GM21367 (cell line): Measurements from ENCODE around the gene LAPTM4A.

ENCODE experiments used
- ATAC-seq: cut with Tn5 transposase; IDR thresholded peaks from one replicate; pipeline ENCODE4 v1.9.1; 2021; ENCODE audit not compliant: unreplicated experiment

LAPTM4A gene

GRCh38 chr2:20025065-20025786 lies 26.2 kb downstream of the LAPTM4A start:
- ATAC-seq, result no peak

- no peak for ATAC-seq
Observed at GRCh38 chr2:20023688-20024087, 27.7 kb downstream of the LAPTM4A start.

DNA sequence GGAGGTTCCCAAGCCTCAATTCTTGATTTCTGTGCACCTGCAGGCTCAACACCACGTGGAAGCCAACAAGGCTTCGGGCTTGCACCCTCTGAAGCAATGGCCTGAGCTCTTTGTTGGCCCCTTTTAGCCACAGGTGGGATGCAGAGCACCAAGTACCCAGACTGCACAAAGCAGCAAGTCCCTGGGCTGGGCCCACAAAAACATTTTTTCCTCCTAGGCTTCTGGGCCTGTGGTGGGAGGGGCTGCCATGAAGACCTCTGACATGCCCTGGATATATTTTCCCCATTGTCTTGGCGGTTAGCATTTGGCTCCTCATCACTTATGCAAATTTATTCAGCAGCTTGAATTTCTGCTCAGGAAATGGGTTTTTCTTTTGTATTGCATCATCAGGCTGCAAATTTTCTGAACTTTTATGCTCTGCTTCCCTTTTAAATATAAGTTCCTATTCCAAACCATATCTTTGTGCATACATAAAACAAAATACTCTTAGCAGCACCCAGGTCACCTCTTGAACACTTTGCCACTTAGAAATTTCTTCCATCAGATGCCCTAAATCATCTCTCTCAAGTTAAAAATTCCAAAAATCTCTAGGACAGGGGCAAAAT lies 29.9 kb downstream of the LAPTM4A start:
- no peak for ATAC-seq

GRCh38 chr2:20019747-20020146 lies 31.7 kb downstream of the LAPTM4A start:
- ATAC-seq, result no peak

DNA sequence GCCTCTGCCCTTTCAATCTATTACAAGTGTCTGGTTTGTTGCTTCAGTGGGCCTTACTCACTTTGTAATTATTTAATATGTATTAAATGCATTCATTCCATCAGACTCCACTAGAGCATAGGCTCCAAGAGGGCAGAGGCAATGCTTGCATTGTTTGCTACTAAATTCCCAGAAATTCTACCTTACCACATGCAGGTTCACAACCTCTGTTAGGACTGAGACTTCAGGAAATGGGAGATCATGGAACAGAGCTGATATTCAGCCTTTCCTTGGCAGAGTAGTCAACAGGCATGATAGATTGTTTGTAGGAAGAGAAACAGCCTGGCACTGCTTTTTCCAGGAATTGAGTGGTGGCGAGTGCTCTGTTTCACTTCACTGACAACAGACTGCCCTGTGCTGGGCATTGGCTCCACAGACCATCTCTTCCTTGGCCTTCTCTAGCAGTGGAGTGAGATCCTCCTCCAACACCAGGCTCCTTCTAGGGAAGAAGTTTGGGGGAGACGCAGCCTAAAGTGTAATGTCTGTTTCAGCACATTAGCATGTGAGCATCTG lies 32.8 kb downstream of the LAPTM4A start:
- no peak for ATAC-seq

DNA sequence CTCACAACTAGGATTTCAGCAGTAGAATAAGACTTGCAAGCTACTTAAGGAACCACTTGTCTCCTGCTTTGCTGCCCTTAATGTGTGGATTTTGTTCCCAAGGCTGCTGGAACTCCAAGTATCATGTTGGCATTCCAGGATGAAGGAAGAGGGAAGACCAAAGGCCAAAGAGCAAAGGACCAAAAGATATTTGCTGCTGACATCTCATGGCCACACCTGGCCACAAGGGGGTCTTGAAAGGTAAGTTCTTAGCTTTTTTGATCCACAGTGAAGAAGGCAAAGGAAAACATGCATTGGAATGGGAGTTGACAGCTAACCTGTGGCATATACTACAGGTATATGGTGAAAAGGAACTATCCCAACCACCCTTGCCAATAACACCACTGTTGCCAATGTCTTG lies 35.1 kb downstream of the LAPTM4A start:
- no peak for ATAC-seq

DNA sequence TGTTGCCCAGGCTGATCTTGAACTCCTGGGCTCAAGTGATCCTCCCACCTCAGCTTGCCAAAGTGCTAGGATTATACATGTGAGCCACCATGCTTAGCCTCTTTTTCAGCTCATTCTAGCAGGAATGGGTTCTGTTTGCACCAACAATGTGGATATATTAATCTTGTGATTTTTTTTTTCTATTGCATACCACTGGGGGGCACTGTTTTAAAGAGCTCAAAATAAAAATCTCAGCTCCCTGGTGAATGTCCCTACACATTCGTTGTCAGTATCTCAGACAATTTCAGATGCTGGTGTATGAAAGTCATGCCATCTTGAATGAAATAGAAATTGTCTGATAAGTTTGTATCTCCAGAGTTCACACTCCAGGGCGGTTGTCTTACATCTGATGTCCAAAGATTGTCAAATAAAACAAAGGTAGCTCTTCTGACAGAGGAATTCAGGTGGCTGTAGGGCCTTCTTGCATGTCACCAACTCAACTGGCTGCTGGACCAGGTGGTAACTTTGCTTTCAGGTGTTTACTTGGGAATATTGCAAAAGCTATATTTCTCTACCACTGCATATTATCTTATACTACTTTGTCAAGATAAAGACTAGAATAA lies 35.8 kb downstream of the LAPTM4A start:
- no peak for ATAC-seq

- no peak for ATAC-seq
Observed at GRCh38 chr2:20013126-20013849, 38.1 kb downstream of the LAPTM4A start.

GRCh38 chr2:20012282-20013125 lies 38.9 kb downstream of the LAPTM4A start, which contains the start of gene MATN3:
TSS of gene MATN3 (minus strand) at chr2:20012668. CDS start at chr2:20012631, 37 bp downstream.
- no peak for ATAC-seq

- ATAC-seq, result no peak
Observed at GRCh38 chr2:20012032-20012281, 39.5 kb downstream of the LAPTM4A start.

- no peak for ATAC-seq
Observed at GRCh38 chr2:20011276-20012031, 40.0 kb downstream of the LAPTM4A start.

- ATAC-seq, result no peak
Observed at GRCh38 chr2:20008703-20009102, 42.7 kb downstream of the LAPTM4A start.

GRCh38 chr2:20005891-20006470 lies 45.4 kb downstream of the LAPTM4A start:
- ATAC-seq, result no peak

DNA sequence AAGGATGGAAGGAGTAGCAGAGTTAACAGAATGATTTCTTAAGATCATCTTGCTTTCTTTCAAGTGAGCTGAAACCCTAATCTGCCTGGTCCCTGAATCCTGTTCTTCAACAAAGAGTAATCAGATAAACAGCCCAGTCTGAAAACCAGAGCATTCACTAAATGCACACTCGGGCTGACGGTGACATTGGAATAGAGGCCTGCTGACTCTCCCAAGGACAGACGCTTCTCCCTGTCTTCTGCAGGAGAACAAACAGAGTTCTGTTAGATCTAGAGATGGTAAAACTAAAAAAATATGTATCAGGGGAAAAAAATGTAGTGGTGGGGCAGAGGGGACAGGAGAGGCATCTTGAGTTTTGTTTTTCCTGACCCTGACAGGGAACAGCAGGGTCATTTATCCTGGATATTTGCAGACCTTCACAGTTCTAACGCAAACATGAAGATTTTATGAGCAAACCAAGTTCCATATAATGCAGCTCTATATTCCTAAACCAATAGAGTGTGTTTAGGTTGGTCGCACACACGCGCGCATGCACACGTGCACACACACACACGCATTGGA lies 46.3 kb downstream of the LAPTM4A start:
- no peak for ATAC-seq

DNA sequence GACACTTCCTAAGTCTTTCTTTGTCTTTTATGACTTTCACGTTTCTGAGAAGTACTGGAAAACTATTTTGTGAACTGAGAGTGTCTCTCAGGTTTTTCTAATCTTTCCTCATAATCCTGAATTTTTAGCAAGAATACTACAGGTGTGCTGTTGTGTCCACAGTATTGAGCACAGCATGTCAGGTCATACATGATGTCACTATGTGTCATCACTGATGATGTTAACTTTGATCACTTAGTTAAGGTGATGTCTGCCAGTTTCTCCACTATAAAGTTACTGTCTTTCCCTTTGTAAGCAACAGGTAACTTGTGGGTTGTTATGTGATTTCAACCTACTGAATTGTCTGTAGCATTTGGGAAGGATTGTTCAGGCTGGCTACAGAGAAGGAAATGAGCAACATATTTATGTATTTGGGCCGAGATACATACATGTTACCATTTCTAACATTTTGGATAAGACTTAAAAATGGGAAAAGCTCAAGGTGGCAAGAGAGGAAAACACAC lies 50.0 kb downstream of the LAPTM4A start:
- no peak for ATAC-seq

DNA sequence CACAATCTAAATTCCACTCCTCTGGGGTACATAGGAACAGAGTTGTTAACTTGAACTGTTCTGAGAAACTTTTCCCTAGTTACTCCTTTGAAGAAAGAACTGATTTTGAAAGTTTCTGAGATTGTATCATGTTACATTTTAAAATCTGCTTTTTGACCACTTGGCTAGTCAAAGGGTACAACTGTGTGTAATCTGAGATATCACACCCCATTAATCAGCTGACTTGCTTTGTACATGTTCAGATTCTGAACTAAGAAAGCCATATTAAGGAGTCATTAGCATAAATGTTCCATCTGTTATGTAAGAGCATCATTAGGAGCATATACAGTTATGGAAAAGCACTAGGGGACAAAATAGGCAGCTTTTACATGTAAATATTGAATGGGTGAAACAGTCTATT lies 57.7 kb downstream of the LAPTM4A start:
- ATAC-seq, result no peak

DNA sequence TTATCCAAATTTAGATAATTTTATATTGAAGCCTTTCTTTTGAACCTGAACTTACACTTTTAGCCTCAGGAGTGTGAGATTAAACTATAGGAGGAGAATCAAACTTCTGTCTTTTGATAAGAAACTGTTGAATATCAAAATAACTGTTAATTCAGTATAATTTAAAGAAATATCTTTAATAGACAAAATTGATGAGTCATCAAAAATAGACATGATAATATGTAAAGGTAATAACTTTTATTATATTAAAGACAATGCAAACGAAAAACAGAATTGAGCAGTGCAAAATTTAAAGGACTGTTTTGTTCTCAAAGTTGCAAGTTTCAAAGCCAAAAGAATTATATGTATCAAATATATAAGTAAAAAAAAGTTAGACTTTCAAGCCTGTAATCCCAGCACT lies 59.5 kb downstream of the LAPTM4A start:
- ATAC-seq, result no peak

DNA sequence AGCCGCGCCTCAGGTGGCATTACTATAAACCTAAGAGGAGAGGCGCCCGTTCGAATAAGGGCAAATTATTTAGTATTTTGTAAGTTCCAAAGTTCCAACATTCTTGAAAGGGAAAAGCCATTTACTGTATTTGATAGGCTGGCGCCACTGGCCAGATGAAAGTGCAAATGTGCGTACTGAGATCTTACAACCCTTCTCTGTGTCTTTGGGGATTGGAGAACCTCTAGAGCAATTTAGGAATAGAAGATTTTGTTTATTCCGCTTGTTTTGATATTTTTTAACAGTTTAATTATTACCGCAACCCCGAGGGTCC lies 61.1 kb downstream of the LAPTM4A start:
- ATAC-seq, result no peak

DNA sequence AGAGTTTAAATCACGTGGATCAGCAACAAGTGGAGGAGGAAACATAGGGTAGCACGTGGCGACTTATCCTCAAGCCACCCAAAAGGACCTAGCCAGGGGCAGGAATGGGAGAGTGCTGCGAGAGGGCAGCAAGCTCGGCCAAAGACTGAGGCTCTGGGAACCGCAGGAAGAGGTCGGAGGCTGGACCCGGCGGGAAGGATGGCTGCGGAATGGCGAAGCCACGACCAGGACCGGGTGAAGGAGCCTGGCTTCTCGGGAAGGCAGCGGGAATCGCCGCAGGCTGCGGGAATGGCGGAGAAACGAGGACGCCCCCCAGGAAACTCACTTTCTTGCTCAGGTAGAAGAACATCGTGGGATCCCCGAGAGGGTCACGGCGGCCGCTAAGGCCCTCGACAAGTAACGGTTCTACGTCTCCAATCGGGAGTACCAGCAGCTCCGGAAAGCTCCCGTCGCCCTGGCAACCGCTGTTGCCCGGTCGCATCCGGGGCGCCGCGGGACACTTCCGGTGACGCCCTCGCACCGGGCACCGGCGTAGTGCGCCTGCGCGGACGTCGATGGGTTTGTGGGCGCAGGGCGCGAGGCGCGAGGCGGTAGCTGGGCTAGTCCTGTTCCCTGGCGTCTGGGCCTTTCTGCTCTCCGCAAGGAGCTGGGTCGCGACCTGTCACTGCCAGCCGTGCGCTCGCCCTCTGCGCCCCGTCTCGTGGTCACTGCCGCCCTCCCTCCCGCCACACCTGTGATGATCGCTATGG lies 61.6 kb downstream of the LAPTM4A start, which contains the start of gene WDR35:
Gene WDR35, minus strand, starts transcription at position 439 of the 749 bp plus-strand sequence. Its CDS starts 90 bp downstream, at position 349.
- ATAC-seq, result peak; percentile 88
